ENCODE results near the gene KBTBD4.

- no peak for TF ChIP-seq POLR2A (IDR thresholded peaks at IDR 0.05; ENCODE audit: borderline replicate concordance, extremely low read depth, insufficient read depth, insufficient read length)
- TF ChIP-seq, protein P1, sequence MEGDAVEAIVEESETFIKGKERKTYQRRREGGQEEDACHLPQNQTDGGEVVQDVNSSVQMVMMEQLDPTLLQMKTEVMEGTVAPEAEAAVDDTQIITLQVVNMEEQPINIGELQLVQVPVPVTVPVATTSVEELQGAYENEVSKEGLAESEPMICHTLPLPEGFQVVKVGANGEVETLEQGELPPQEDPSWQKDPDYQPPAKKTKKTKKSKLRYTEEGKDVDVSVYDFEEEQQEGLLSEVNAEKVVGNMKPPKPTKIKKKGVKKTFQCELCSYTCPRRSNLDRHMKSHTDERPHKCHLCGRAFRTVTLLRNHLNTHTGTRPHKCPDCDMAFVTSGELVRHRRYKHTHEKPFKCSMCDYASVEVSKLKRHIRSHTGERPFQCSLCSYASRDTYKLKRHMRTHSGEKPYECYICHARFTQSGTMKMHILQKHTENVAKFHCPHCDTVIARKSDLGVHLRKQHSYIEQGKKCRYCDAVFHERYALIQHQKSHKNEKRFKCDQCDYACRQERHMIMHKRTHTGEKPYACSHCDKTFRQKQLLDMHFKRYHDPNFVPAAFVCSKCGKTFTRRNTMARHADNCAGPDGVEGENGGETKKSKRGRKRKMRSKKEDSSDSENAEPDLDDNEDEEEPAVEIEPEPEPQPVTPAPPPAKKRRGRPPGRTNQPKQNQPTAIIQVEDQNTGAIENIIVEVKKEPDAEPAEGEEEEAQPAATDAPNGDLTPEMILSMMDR (IDR thresholded peaks at IDR 0.05 in 2 of 3, conservative IDR thresholded peaks at IDR 0.05 in 1 of 3; ENCODE audit: borderline replicate concordance in 1 of 3, insufficient read depth in 1 of 3, low read depth in 2 of 3, low read length in 2 of 3): no peak
- no peak for TF ChIP-seq POLR2AphosphoS5 (IDR thresholded peaks at IDR 0.05; ENCODE audit: low read depth, low read length)
- TF ChIP-seq RAD21 (IDR thresholded peaks at IDR 0.05; ENCODE audit: low read depth): no peak
- TF ChIP-seq EZH2 (IDR thresholded peaks at IDR 0.05): no peak
- no peak for TF ChIP-seq JUND (IDR thresholded peaks at IDR 0.05)
- no peak for TF ChIP-seq YY1 (IDR thresholded peaks at IDR 0.05; ENCODE audit: extremely low read depth, insufficient replicate concordance, low read depth, low read length)
- TF ChIP-seq SIN3A (IDR thresholded peaks at IDR 0.05; ENCODE audit: low read depth): no peak
- TF ChIP-seq ZFX (IDR thresholded peaks at IDR 0.05): no peak
- no peak for TF ChIP-seq ATF3 (IDR thresholded peaks at IDR 0.05)
- no peak for TF ChIP-seq REST (IDR thresholded peaks at IDR 0.05; ENCODE audit: low read depth)
- TF ChIP-seq EZH2phosphoT487 (IDR thresholded peaks at IDR 0.05; ENCODE audit: borderline replicate concordance): no peak
Observed at GRCh38 chr11:47592251-47592650, 13.5 kb upstream of the KBTBD4 start.

All from HCT116 (cell line).